Measurements from ENCODE around the gene SHISAL2A.
A peak's percentile ranks its signal among the peaks of the same experiment; 100 is the strongest.

SHISAL2A gene

DNA sequence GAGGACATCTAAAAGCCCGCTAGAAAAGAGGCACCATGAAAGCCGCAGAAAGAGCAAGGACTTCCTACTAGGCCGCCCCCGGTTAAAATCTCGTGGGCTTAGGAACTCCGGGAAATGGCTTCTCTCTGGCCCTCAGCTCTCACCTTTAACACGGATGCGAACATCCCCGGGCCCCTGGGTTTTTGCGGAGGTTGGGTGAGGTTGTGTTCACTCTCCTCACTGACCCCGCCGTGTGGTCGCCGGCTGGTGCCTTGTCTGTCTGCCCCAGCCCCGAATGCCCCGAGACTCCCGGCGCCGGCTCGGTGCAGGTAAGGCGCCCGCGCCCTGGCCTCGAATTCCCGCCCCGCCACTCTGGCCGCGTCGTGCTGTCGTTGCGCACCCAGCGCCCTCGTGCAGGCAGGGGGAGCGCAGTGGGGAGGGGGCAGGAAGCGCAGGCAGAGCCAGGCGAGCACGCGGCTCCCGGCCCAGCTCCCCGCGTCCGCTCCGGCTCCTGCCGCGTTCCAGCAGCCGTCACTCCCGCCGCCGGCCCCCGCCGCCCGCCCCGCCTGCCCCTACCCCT is at the start of gene SHISAL2A:
SHISAL2A (plus strand) TSS at position 437 of the 559 bp plus-strand sequence. CDS start 326 bp downstream, outside the sequence.
- no peak for DNase-seq

DNA sequence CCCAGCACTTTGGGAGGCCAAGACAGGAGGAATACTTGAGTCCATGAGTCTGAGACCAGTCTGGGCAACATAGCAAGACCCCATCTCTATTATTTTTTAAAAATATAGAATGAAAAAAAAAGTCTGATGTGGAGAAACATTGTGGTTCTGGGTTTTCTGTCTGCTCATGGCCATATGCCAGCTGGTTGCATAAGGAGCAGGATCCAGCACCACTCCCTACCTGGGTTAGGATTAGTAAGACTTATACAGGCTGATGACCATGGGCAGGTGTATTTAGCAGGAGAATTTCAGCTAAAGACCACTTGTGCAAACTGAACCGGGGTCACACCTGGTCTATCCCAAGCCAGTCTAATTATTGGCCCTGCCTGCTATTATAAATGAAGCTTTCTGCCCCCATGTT is 47.5 kb upstream of the SHISAL2A start:
- DNase-seq = no peak

DNA sequence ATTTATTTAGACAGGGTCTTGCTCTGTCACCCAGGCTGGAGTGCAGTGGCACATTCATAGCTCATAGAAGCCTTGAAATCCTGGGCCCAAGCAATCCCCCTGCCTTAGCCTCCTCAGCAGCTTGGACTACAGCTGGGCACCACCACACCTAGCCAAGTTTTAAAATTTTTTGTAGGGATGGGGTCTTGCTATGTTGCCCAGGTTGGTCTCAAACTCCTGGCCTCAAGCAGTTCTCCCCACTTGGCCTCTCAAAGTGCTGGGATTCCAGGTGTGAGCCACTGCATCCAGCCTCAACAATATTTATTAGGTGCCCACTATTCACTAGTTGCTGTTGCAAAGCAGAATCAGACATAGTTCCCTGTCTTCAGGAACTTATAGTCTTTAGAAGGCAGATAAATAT is 44.9 kb upstream of the SHISAL2A start:
- no peak for DNase-seq

DNA sequence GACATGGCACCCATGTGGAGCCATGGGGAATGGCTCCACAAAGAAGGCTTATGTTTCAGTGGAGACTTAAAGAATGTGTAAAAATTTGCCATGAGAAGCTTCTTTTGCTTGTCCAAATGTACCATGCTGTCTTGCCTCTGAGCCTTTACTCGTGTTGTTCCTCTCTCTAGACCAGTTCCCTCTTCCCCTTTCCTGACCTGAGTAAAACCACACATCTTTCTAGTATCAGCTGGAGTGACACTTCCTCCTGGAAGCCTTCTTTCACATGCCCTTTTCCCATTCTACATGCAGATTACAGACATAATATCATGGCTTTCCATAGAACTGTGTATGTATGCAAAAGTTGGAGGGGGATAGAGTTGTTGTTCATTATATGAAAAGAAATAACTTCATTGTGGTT is 44.4 kb upstream of the SHISAL2A start:
- DNase-seq = no peak

DNA sequence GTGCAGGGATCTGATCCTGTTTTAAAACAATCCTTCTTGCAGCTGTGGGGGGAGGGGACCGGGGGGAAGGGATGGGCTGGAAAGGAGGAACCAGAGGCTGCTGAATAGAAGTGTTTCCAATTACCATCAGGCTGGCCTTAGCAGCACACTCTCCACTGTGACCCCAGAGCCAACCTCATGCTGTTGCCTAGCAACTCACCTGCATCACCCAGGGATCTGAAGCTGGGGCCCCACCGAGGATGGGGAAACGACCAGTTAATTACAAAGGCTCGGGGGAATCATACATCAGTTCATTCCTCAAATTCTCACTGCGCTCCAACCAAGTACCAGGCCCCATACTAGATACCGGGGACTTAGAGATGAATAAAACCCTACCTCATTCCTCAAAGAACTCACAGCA is 42.7 kb upstream of the SHISAL2A start:
- no peak for DNase-seq

DNA sequence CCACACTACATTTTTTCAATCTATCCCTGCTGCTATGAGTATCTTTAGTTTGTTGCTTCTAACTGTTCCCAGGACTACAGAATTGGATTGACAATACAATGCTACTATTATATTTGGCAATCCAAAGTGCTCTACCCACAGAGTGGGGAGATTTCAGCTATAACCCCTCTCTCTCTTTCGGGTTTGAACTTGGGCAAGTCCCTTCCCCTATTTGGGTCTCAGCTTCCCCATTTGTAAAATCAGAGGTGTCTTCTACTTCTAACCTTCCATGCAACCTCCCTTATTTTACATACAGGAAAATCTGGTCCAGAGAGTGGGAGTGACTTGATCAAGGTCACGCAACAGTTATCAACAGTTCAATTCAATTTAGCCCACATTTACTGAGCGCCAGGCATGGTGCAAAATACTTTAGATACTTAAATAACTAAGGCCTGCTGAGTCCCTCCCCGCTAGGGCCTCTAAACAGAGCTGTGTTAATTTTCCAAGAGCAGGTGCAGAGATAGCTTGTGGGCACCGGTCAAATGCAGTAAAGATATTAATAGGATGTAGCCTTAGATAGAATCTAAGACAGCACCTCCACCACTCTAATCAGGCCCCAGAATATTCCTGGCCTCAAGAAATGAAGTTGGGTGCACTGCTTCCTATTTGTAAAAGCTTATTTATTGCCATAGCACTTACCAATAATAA is 40.2 kb upstream of the SHISAL2A start:
- DNase-seq = no peak

GRCh38 chr1:52593495-52593894 is 39.5 kb upstream of the SHISAL2A start:
- no peak for DNase-seq

DNA sequence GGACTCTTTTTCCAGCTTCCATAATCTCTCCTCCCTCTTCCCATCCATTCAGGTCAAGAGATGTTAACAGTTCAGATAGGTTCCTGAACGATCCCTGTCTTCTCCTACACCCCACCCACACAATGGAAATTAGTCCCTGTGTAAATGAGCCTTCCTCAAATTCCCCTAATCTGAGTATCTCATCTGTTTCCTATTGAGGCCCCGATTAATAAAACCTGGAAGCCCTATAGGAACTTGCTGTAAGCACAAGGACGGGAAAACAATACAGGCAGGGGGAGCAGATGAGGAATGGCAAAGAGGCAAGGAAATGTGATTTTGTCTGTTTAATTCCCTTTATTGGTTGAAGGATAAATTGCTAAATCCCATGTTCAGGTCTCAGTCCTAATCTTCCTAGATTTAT is 37.9 kb upstream of the SHISAL2A start:
- no peak for DNase-seq

GRCh38 chr1:52597912-52598311 is 35.1 kb upstream of the SHISAL2A start:
- no peak for DNase-seq

GRCh38 chr1:52598729-52599128 is 34.2 kb upstream of the SHISAL2A start:
- DNase-seq = no peak

DNA sequence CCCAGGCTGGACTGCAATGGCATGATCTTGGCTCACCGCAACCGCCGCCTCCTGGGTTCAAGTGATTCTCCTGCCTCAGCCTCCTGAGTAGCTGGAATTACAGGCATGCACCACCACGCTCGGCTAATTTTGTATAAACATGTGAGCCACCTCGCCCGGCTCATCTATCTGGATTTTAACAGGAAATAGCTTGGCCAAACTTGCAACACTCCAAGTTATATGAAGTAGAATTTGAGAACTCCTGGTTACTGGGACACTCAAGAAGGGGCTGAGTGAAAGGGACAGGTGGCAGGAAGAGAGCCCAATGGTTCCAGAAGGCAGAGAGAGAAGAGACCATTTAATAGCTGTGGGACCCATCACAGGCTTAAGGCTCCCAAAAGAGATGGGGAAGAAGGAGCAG is 33.7 kb upstream of the SHISAL2A start:
- no peak for DNase-seq

DNA sequence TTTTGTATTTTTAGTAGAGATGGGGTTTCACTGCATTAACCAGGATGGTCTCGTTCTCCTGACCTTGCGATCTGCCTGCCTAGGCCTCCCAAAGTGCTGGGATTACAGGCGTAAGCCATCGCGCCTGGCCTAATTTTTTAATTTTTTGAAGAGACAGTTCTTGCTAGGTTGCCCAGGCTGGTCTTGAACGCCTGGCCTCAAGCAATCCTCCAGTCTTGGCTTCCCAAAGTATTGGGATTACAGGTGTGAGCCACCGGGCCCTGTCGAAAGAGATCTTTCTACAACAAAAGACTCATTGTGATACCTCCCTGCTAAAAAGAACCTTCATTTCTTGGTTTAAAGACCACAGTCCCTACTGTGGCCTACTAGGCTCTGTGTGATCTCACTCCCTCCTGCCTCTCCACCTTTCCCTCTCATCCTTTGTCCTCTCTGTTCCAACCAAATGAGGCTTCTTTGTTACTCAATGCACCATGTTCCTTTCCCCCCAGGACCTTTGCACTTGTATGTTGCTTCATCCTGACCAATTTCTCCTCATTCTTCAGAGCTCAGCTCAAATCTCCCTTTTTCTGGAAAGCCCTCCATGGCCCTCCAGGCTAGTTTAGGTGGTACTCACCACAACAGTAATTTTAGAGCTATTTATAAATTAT is 32.3 kb upstream of the SHISAL2A start:
- no peak for DNase-seq

DNA sequence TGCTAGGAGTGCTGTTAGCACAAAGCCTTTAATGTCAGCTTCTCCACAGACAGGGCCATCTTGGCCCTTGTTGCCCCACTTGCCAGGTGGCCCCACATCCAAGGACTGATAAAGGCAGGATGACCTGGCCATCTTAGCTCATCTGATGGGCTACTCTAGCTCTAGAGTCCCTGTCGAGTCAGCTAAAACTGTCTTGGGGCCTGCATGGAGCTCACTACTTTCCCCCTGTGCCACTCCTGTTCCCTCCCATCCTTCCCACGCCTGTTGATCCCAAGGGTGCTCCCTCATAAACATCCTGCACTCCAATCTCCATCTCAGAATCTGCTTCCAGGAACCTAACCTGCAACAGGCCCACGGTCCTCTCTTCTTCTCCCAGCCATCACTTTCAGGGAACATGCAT is 31.4 kb upstream of the SHISAL2A start:
- no peak for DNase-seq

DNA sequence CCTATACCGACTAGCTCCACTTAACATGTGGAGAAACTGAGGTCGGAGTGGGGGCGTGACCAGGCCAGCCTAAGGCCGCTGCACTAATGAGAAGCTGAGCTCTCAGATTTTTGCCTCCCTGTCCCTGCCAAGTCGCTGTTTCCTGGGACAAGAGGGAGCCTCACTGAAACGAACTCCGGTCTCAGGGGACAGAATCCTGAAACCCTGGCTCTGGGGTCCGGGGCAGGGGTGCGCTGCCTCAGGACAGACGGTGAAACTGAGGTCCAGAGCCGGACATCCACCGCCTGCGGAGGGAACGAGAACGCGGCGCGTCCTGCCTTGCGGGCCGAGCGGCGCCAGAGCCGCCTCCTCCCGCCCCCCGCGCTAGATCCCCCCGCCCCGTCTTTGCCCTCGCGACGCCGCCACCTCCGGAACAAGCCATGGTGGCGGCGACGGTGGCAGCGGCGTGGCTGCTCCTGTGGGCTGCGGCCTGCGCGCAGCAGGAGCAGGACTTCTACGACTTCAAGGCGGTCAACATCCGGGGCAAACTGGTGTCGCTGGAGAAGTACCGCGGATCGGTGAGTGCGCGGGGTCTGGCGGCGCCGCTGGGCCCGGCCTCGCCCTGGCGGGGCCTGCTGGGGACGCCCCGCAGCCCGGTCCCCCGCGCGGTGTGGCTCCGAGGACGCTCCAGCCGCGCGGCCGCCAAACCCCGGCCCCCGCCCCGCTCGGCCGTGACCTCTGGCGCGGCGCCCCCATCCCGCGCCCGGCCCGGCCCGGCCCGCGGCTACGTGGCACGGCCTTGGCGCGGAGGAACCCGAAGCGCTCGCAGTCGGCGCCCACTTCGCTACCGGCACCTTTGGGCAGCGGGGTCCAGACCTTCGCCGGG is 30.7 kb upstream of the SHISAL2A start, which contains the start of gene GPX7:
GPX7 (plus strand) TSS at position 381 of the 865 bp plus-strand sequence; CDS start at position 420, 39 bp downstream.
- DNase-seq = peak; percentile 22

- peak; percentile 3 for DNase-seq
Observed at GRCh38 chr1:52602856-52603600, 29.9 kb upstream of the SHISAL2A start.

DNA sequence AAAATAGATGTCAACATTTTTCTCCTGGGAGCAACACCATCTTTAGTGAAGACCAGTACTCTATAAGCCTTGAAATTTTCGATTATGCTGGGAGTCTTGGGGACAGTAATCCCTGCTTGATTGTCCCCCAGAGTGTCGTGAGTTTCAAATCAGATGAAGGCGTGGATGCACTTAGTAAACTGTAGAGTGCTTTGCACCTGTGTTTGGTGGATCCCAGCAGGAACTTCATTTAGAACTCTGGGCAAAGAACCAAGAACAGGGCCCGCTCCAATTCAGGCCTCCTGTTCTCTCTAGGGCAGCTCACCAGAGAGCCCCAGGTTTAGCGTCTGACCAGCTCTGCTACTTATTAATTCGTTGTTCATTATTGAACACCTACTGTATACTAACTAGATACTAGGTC is 29.3 kb upstream of the SHISAL2A start:
- no peak for DNase-seq

- no peak for DNase-seq
Observed at GRCh38 chr1:52604063-52604770, 28.8 kb upstream of the SHISAL2A start.

GRCh38 chr1:52613636-52614373 is 19.2 kb upstream of the SHISAL2A start:
- DNase-seq = no peak

DNA sequence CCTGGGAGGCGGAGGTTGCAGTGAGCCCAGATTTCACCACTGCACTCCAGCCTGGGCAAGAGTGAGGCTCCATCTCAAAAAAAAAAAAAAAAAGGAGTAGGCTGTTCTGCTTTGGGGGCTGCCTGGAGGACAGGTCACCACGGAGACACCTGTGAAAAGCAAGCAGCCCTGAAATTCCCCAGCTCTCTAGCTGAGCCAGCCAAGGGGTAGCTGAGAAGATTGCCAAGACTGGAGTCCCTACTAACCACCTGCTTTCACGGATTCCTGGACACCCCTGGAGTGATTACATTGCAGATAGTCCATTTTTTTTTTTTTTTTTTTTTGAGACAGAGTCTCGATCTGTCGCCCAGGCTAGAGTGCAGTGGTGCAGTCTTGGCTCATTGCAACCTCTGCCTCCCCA is 18.3 kb upstream of the SHISAL2A start:
- DNase-seq = no peak

- no peak for DNase-seq
Observed at GRCh38 chr1:52615489-52616042, 17.4 kb upstream of the SHISAL2A start.

DNA sequence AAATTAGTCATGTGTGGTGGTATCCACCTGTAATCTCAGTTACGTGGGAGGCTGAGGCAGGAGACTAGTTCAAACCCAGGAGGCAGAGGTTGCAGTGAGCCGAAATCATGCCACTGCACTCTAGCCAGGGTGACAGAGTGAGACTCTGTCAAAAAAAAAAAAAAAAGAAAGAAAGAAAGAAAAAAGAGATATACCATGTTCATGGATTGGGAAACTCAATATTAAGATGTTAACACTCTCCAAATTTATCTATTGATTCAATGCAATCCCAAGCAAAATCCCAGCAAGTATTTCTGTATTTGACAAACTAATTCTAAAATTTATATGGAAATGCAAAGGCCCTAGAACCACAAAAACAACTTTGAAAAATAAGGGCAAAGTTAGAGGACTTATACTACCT is 11.0 kb upstream of the SHISAL2A start:
- DNase-seq = no peak

Data from NCI-H1092 treated with DMSO at 0.1 percent for 48 hours (cell line).